HG02571 (cell line): ENCODE results near the gene TRIM58.

Source experiments
- ATAC-seq: cut with Tn5 transposase; IDR thresholded peaks from one replicate; pipeline ENCODE4 v1.9.1; 2021; ENCODE audit warnings: mild to moderate bottlenecking, moderate library complexity; ENCODE audit not compliant: unreplicated experiment

The TRIM58 gene, protein sequence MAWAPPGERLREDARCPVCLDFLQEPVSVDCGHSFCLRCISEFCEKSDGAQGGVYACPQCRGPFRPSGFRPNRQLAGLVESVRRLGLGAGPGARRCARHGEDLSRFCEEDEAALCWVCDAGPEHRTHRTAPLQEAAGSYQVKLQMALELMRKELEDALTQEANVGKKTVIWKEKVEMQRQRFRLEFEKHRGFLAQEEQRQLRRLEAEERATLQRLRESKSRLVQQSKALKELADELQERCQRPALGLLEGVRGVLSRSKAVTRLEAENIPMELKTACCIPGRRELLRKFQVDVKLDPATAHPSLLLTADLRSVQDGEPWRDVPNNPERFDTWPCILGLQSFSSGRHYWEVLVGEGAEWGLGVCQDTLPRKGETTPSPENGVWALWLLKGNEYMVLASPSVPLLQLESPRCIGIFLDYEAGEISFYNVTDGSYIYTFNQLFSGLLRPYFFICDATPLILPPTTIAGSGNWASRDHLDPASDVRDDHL

DNA sequence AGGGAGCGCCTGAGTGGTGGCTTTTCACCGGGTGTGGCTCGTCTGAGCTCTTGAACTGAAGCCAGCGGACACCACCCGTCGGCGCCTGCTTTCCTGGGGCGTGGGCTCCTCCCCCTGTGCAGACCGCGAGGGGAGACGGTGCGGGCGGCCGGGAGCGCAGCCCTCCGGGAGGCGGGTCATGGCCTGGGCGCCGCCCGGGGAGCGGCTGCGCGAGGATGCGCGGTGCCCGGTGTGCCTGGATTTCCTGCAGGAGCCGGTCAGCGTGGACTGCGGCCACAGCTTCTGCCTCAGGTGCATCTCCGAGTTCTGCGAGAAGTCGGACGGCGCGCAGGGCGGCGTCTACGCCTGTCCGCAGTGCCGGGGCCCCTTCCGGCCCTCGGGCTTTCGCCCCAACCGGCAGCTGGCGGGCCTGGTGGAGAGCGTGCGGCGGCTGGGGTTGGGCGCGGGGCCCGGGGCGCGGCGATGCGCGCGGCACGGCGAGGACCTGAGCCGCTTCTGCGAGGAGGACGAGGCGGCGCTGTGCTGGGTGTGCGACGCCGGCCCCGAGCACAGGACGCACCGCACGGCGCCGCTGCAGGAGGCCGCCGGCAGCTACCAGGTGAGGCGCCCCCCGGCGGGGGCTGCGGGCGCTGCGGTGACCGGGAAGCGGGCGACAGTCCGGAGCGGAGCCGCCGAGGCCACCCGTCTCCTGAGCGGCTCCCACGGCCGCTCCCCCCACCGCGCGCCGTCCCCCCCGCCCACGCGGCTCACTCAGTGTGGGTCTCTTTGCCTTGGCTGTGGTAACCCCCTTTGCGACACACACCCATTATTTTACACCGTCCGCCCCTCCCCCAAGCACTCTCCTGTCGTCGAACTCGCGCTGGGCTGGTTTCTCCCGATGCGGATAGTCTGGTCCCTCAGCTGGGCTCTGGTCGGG is at the start of gene TRIM58:
Gene TRIM58 (plus strand): TSS at position 119 of the 916 bp plus-strand sequence. CDS start 60 bp downstream, at position 179.
- ATAC-seq: no peak

DNA sequence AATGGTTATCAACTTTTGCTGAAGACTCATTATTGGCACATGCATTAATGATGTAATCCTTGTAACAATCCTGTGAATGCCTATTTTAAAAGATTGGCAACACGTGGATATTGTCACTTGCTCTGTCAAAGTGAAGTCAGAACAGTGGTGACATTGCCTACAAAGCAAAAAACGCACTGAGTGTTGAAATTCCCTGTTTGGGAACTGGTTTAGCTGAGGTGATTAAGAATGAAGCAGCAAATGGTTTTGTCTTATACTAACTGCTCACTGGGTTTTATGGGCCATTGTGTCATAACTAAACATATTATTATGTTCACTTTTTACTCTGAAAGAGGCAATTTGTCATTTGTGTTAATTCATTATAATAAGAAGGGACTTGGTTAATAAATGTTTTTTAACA is 44.4 kb upstream of the TRIM58 start:
- ATAC-seq: no peak

DNA sequence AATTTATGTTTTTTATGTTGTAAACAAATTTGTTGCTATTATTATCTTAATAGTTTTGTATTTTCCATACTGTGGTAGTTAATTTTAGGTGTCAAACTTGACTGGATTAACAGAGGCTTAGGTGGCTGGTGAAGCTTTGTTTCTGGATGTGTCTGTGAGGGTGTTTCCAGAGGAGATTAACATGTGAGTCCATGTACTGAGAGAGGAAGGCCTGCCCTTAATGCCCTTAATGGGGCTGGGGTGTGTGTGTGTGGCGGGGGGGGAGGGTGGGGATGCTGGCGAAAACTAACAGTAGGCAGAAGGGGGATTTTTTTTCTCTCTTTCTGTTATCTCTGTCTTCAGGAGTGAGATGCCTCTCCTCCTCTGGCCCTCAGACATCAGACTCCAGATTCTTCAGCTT is 34.9 kb upstream of the TRIM58 start:
- no peak for ATAC-seq

DNA sequence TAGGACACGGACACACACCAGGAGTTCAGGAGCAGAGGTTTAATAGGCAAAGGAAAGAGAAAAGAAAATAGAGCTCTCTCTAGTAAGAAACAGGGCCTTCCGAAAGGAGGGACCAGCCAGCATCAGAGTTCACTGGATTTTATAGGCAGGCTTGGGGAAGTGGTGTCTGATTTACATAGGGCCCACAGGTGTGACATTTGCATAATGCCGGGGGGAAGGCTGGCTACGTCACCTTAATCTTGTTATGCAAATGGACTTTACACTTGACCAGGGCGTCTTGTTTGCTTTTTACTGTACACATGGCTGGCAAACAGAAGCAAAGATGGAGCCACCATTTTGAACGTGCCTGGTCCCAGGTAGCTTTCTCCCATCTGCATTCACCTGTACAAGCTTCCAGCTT is 33.0 kb upstream of the TRIM58 start, which contains the start of gene OR14A16:
Gene OR14A16 (minus strand): TSS at position 97 of the 400 bp plus-strand sequence. CDS start 8,390 bp downstream, outside the sequence.
- ATAC-seq: peak; percentile 59

DNA sequence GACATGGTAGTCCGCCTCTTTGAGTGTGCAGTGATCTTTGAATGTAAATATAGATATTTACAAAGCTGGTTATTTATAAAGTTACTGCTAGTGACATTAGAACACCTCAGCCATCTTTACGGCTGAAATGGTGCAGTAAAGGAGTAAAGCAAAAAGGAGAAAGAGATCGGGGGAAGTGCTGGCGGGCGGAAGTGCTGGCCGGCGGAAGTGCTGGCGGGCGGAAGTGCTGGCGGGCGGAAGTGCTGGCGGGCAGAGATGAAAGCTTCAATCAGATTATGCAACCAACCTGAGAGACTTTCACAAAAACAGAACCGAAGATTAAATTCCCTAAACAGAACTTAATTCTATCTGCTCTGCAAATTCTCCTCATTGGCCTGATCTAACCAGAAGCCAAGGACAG is 31.6 kb upstream of the TRIM58 start:
- ATAC-seq: no peak

GRCh38 chr1:247829656-247830055 is 27.3 kb upstream of the TRIM58 start:
- no peak for ATAC-seq

DNA sequence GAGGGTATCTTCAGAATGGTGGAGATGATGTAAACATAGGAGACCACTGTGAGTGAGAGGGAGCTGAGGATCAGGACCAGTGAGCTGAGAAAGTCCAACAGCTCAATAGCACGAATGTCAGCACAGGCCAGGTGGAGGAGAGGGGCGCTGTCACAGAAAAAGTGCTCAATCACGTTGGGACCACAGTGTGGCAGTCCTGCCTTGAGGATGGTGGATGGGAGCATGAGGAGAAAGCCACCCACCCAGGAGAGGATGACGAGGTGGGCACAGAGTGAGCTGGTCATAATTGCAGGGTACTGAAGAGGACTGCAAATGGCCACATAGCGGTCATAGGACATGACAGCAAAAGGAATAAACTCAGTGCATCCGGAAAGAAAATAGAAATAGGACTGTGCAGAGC is 23.4 kb upstream of the TRIM58 start:
- no peak for ATAC-seq

DNA sequence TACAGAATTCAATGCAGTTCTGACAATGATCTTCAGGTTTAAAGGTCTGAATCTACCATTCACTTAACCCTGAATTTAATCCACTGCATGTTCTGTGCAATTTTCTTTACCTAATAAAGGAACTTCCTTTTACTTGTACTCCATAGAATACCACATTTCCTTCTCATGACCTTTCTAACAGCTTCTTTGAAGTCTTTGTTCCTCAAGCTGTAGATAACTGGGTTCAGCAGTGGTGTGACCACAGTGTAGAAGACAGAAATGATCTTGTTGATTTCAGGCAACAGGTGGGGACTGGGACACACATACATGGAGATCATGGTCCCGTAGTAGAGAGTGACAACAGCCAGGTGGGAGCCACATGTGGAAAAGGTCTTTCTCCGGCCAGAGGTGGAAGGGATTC is 16.2 kb upstream of the TRIM58 start:
- ATAC-seq: no peak

GRCh38 chr1:247841796-247842195 is 15.2 kb upstream of the TRIM58 start, which contains the start of gene OR11L1:
TSS of gene OR11L1 (minus strand) at chr1:247841896. CDS start at chr1:247841896, 0 bp downstream.
- ATAC-seq: no peak

GRCh38 chr1:247843411-247843810 is 13.6 kb upstream of the TRIM58 start:
- no peak for ATAC-seq

DNA sequence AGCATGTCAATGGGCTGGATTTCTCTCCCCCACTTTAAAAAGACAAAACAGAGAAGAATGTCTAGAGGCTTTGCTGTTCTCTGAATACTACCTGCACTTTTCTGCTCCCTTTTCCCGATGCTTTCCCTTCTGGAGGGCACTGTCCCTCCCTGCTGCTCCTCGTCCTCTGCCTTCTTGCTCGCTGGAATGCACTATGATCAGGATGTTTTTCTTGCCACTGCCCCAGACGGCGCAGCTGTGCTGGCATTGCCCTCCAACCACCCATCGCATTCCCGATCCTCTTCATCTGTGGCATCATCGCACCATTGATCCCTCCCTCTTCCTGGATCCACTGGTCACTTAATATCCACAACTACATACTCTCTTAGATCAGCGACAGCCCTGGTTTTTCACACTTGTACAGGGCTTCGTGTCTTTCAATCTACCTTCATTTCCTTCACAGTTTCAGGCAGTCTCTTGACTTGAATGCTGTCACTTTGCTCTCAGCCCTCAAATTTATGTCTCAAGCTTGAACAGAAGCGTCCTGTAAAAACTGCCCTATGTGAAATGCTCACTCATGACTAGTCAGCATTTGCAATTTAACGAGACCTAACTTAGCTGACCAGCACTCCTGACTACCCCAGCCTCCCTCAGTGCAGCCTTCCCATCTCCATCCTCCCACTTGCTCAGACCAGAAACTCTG is 11.8 kb upstream of the TRIM58 start:
- ATAC-seq: no peak

GRCh38 chr1:247845693-247846017 is 11.3 kb upstream of the TRIM58 start:
- ATAC-seq: no peak

DNA sequence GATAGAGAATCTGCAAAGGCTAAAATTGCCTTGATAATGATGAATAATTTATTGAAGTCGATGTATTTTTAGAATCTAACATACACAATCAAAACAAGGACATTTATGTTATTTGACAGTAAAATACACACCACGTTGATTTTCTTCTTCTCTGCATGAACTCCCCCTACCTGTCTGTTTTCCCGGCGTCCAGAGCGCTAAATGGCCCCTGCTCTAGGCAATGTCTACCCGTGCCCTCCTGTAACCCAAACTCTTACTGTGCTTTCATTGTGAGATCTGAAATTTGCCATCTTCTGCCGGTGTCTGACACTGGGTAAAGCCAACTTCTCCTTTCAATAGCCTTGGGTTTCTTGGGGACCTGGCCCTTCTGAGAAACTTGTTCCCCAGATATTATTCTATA is 8.6 kb upstream of the TRIM58 start:
- no peak for ATAC-seq

DNA sequence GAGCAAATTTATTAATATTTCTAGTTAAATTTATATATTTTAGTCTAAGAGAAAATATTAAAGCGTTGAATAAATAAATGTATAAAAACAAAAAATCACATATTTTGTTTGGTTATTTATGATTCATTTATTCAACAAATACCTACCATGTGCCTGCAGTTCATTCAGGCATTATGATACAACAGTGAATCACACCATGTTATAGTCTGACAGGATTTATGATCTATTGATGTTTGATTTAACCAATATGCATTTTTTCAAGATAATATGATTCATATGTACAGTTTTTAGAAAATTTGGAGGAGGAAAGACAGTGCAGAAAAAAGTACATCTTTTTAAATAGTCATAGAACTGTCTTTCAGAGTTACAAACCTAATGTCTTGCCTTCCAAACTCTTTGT is 7.4 kb upstream of the TRIM58 start:
- ATAC-seq: no peak

DNA sequence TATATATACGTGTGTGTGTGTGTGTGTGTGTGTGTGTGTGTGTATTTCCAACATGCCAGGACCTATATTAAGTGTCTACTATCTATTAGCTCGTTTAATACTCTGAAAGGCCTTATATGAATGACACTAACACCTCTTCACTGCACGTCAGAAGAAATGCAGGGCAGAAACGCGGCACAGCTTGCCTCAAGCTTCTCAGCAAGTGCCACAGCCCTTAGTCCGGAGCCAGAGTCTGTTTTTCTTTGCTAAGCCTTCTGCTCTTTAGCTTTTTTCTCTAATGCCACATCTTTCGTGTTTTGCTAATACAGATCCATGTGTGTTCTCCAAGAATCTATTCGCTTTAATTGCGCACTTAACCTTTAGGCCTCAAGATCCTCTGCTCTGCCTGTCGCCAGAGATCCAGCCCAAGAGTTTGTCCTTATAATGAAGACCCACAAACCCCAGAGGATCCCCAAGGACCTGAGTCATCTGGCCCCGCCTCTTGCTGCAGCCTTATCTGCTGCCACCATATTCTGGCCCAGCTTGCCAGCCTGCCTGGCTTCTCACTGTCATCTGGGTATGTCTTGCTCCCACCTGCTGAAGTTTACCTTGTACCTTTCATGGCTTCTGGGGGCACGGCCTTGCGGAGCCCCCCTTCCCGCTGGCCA is 2.0 kb upstream of the TRIM58 start:
- no peak for ATAC-seq

- no peak for ATAC-seq
Observed at GRCh38 chr1:247855911-247856310, 1.1 kb upstream of the TRIM58 start.

DNA sequence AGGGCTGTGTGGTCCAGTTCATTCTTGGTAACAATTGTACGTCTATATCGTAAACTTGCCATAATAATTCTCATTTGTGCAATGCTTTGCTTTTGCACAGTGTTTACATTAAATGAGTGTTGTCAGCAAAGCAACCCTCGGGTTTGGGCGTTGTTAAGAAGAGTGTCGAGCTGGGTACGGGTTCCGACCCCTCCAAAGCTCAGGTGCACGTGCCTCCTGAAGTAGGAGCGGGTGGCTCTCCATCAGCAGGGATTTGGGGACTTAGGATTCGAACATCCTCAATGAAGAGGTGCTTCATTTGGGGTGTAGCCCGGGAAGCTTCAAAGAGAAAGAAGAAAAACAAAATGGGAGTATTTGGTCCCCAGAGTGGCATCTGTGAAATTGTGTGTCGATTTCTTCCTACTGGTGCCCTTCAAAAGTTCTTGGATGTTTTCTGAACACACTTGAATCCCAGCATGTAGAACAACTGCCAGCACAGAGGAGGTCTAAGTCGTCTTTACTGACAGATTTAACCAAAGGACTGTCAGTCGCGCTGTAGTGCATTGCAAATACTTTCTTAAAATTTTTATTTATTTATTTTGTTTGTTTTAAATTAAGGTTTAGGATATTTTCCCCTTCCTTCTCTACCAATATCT is 1.1 kb downstream of the TRIM58 start:
- no peak for ATAC-seq

DNA sequence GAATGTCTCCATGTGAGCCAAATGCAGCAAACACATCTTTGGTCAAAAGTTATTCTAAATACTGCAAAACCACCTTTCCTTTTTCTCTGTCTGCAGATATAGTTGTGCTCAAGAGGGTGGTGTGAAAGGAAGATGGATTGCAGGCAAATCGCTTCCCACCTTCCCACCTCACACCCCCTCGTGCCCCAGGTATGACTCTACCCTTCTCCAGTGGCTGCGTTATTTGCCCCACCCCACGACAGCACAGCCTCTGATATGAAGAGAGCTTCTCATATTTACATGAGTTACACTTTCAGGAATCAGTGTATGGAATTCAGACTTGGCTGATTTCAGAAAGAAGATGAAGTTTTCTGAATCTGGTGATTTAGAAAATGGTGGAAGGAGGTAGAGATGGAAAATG is 5.8 kb downstream of the TRIM58 start:
- ATAC-seq: no peak

DNA sequence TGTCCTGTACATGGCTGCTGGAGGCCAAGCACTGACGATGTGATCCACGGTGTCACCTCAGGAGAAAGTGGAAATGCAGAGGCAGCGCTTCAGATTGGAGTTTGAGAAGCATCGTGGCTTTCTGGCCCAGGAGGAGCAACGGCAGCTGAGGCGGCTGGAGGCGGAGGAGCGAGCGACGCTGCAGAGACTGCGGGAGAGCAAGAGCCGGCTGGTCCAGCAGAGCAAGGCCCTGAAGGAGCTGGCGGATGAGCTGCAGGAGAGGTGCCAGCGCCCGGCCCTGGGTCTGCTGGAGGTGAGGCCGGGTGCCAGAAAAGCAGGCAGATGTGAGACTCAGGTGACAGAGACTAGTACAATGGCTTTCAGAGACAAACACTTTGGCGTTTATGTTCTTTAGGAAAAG is 7.7 kb downstream of the TRIM58 start:
- ATAC-seq: no peak

DNA sequence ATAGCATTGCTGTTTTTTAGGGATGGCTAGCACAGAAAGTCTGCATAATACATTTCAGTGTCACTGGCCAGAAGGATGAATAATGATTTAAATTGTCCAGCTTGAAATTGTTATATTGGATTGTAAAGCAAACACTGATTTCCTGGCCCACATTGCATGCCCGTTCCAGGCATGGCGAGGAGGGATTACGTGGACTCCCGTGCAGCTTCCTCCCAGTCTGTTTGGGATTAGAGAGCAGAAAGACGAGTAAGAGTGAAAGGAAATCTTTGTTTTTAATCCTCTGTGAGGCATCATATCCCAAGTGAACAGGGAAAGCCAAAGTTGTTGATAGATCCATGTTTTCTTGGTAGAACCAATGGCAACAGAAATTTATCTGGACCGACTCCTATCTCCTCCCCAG is 8.4 kb downstream of the TRIM58 start:
- no peak for ATAC-seq
